Erythroblast (primary cell): ENCODE data around the gene STATH.
"Not testable (repeated sequence)": the region's sequence is repeated elsewhere in the genome, so short reads cannot be mapped to it uniquely, and the experiment has no call there.

Experiments
- GATA1 ChIP-seq: IDR thresholded peaks from 2 replicates; pipeline ENCODE4 v1.6.1; 2011; ENCODE audit warnings: low read depth, mild to moderate bottlenecking, control low read depth, low read length, moderate library complexity
- POLR2A ChIP-seq: IDR thresholded peaks from 2 replicates; pipeline ENCODE4 v1.6.1; 2011; ENCODE audit warnings: mild to moderate bottlenecking, low read length

GRCh38 chr4:70028159-70028558 lies 32.4 kb downstream of the STATH start, which contains the start of gene HTN3:
- not testable (repeated sequence) for TF ChIP-seq POLR2A, GATA1
